WTC11 (cell line): Measurements from ENCODE around the gene UROC1. TPM values are rescaled to one million over a fixed set of nuclear protein-coding genes. Genes with fewer than 3 reads are reported as not detected.

ENCODE experiments used
- ATAC-seq: fragments of 200-7000 bp; cut with Tn5 transposase; 2 replicates; pipeline ENCODE4 v1.10.0; 2021; ENCODE audit warnings: mild to moderate bottlenecking, moderate library complexity
- CTCF ChIA-PET: fragments of 300-600 bp; sonication (Branson Sonifier 250); formaldehyde crosslinking; loops from one replicate; lab custom pipeline; 2021; ENCODE audit warnings: antibody characterized with exemption; lab: Charles Lee
- POLR2A ChIA-PET: fragments of 350-600 bp; sonication (Branson Sonifier 250); formaldehyde crosslinking; loops from one replicate; lab custom pipeline; 2021; ENCODE audit warnings: antibody characterized with exemption; lab: Charles Lee
- DNase-seq: peaks from one replicate; pipeline ENCODE4 v3.0.0; 2021; ENCODE audit warnings: low spot score
- H3K27ac Mint-ChIP-seq: 2 replicates; pipeline ENCODE4 v1.8.0; 2021; ENCODE audit warnings: mixed read lengths
- H3K27me3 Mint-ChIP-seq: 2 replicates; pipeline ENCODE4 v1.8.0; 2021; ENCODE audit warnings: low read depth, mild to moderate bottlenecking, moderate library complexity, mixed read lengths
- H3K36me3 Mint-ChIP-seq: 2 replicates; pipeline ENCODE4 v1.8.0; 2021; ENCODE audit warnings: mixed read lengths
- H3K4me1 Mint-ChIP-seq: 2 replicates; pipeline ENCODE4 v1.8.0; 2022; ENCODE audit warnings: mixed read lengths
- H3K4me3 Mint-ChIP-seq: 2 replicates; pipeline ENCODE4 v1.8.0; 2021; ENCODE audit warnings: mild to moderate bottlenecking, moderate library complexity, mixed read lengths
- H3K9me3 Mint-ChIP-seq: 2 replicates; pipeline ENCODE4 v1.8.0; 2021; ENCODE audit warnings: mixed read lengths
- IRF2 ChIP-seq: sonication (generic); formaldehyde crosslinking; IDR thresholded peaks from 2 replicates; pipeline ENCODE4 v1.8.0; 2022; ENCODE audit warnings: low read depth, missing genetic modification reagents, borderline replicate concordance
- MYBL2 ChIP-seq: sonication (generic); formaldehyde crosslinking; IDR thresholded peaks from 2 replicates; pipeline ENCODE4 v1.8.1; 2023; ENCODE audit warnings: mild to moderate bottlenecking, moderate library complexity, missing genetic modification reagents
- NFATC4 ChIP-seq: fragments of 250-450 bp; sonication (Bioruptor Pico); IDR thresholded peaks from 2 replicates; pipeline ENCODE4 v1.9.0; 2021; ENCODE audit warnings: mild to moderate bottlenecking
- SMAD4 ChIP-seq: sonication (generic); formaldehyde crosslinking; IDR thresholded peaks from 2 replicates; pipeline ENCODE4 v1.8.0; 2022; ENCODE audit warnings: mild to moderate bottlenecking, missing genetic modification reagents
- ZNF232 ChIP-seq: sonication (generic); formaldehyde crosslinking; IDR thresholded peaks from 2 replicates; pipeline ENCODE4 v1.8.0; 2022; ENCODE audit warnings: mild to moderate bottlenecking, missing genetic modification reagents
- total RNA-seq: library from RNA; stranded (reverse); gene quantifications from 3 replicates; pipeline ENCODE4 v1.2.3, GENCODE V29; 2021
- TF ChIP-seq, protein P1 (sequence below): sonication (generic); formaldehyde crosslinking; IDR thresholded peaks from 2 replicates; pipeline ENCODE4 v1.8.0; 2022; ENCODE audit warnings: missing genetic modification reagents
- TF ChIP-seq, protein P2 (sequence below): sonication (generic); formaldehyde crosslinking; IDR thresholded peaks from 2 replicates; pipeline ENCODE4 v1.8.1; 2022; ENCODE audit warnings: low read depth, missing genetic modification reagents, borderline replicate concordance
- TF ChIP-seq, protein P3 (sequence below): sonication (generic); formaldehyde crosslinking; IDR thresholded peaks from 2 replicates; pipeline ENCODE4 v1.8.0; 2022; ENCODE audit warnings: mild to moderate bottlenecking, missing genetic modification reagents
- TF ChIP-seq, protein P4 (sequence below): sonication (generic); formaldehyde crosslinking; IDR thresholded peaks from 2 replicates; pipeline ENCODE4 v1.8.1; 2023; ENCODE audit warnings: mild to moderate bottlenecking, missing genetic modification reagents, moderate library complexity
- TF ChIP-seq, protein P5 (sequence below): sonication (generic); formaldehyde crosslinking; IDR thresholded peaks from 2 replicates; pipeline ENCODE4 v1.8.0; 2022; ENCODE audit warnings: mild to moderate bottlenecking, missing genetic modification reagents

UROC1 gene
- total RNA-seq, 1 experiment from 2014 or later: not detected

DNA sequence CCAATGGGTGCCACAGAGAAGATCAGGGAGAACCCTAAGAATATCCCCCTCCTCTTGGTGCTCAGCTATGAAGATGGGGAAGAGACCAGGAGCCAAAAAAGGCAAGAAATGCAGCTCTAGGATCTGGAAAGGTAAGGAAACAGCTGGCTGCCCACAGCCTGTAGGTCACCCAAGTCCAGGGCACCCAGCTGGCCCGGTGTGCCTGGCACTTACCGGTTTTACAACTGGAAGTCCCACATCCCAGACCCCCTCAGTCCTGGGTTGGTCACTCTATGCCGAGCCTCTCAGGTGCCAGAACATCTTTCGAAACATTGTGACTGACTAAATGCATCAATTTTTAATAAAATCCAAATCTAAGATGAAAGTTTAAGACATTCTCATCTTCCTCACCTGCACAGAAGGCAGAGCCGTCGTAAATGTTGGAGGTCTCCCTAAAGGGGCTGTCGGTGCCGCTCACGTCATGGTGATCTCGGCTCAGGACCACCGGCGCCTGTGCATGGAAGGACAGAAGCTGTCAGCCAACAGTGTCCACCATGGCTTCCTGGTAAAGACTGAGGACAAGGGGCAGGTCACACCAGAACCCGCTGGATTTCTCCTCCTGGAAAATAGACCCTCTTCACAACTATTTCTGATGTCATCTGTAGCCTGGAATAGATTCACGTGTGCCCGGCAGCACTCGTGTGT is 28.5 kb downstream of the UROC1 start (continued):
- TF ChIP-seq, protein P1, sequence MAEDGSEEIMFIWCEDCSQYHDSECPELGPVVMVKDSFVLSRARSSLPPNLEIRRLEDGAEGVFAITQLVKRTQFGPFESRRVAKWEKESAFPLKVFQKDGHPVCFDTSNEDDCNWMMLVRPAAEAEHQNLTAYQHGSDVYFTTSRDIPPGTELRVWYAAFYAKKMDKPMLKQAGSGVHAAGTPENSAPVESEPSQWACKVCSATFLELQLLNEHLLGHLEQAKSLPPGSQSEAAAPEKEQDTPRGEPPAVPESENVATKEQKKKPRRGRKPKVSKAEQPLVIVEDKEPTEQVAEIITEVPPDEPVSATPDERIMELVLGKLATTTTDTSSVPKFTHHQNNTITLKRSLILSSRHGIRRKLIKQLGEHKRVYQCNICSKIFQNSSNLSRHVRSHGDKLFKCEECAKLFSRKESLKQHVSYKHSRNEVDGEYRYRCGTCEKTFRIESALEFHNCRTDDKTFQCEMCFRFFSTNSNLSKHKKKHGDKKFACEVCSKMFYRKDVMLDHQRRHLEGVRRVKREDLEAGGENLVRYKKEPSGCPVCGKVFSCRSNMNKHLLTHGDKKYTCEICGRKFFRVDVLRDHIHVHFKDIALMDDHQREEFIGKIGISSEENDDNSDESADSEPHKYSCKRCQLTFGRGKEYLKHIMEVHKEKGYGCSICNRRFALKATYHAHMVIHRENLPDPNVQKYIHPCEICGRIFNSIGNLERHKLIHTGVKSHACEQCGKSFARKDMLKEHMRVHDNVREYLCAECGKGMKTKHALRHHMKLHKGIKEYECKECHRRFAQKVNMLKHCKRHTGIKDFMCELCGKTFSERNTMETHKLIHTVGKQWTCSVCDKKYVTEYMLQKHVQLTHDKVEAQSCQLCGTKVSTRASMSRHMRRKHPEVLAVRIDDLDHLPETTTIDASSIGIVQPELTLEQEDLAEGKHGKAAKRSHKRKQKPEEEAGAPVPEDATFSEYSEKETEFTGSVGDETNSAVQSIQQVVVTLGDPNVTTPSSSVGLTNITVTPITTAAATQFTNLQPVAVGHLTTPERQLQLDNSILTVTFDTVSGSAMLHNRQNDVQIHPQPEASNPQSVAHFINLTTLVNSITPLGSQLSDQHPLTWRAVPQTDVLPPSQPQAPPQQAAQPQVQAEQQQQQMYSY (CRISPR knock-in tag): no peak

DNA sequence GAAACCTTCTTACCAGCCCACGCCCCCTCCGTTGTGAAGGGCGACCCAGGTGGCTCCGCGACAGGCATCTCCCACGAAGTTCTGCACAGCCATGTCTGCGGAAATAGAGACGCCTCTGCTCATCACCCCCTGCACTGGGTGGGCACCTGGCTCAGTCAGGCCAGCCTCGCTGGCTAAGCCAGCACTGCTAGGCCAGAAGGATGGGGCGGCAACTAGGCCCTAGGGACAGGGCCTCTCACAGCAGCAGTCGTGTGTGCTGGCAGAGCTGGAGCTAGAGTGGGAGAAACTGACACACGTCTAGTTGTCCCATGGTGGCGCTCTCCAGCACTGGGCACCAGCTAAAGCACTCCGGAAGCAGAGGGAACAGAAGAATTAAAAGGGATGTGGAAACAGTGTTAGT is 29.4 kb downstream of the UROC1 start:
- H3K36me3 Mint-ChIP-seq: no peaks in the 10 kb centered on the region
- H3K4me3 Mint-ChIP-seq: no peak overlapping the region
- CTCF ChIA-PET: interaction anchor here (0.7 to 2.7 kb wide), 8 partner anchors 11 to 985 kb away, joined by 3 to 18 read pairs (median 7); partner anchors contain the start of gene ZXDC
- DNase-seq (no peak), ATAC-seq (peak; percentile 7; the same call in 1 of the 2 replicates)
- peaks cover 43% of the 10 kb centered on the region for H3K4me1 Mint-ChIP-seq
- no peak for TF ChIP-seq SMAD4
- H3K9me3 Mint-ChIP-seq: no peaks in the 10 kb centered on the region
- no peaks in the 10 kb centered on the region; the same call in 1 of the 2 replicates for H3K27me3 Mint-ChIP-seq
- H3K27ac Mint-ChIP-seq: no peak overlapping the region
- POLR2A ChIA-PET: no interaction called here

DNA sequence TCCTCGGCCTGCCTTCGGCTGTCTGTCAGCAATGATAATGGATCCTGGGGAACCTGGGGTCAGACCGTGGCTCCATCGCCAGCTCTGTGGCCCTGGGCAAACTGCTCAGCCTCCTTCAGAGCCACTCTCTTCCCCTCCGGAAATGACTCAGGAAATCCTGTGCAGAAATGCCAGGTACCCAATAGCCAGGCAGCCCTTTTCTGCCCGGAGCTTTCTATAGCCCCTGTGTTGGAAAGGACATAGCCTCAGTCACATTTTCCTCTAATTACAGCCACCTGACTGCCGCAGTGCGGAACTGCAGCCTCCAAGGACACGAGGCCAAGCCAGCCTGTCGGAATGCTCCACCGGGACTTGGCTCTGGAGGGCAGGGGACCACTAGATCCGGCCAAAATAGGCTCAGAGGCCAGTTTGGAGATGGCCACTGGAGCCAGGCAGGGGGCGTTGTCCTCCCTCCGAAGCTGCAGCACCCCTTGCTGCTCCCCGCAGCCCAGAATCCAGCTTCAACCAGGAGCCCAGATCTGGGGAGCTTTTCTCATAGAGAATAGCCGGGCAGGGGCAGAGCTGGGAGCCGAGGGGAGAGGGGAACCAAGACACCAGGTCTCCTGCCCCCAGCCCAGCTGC is 30.3 kb downstream of the UROC1 start:
- H3K36me3 Mint-ChIP-seq: no peaks in the 10 kb centered on the region
- H3K4me3 Mint-ChIP-seq: no peak overlapping the region
- DNase-seq: peak; percentile 62
- no peaks in the 10 kb centered on the region for H3K9me3 Mint-ChIP-seq
- TF ChIP-seq SMAD4 (no peak), NFATC4 (CRISPR knock-in tag) (no peak), MYBL2 (CRISPR knock-in tag) (0 out of 2 replicates have a peak, but pooled peaks have one; percentile 30), IRF2 (CRISPR knock-in tag) (no peak), ZNF232 (CRISPR knock-in tag) (0 out of 2 replicates have a peak, but pooled peaks have one; percentile 54)
- TF ChIP-seq, protein P2, sequence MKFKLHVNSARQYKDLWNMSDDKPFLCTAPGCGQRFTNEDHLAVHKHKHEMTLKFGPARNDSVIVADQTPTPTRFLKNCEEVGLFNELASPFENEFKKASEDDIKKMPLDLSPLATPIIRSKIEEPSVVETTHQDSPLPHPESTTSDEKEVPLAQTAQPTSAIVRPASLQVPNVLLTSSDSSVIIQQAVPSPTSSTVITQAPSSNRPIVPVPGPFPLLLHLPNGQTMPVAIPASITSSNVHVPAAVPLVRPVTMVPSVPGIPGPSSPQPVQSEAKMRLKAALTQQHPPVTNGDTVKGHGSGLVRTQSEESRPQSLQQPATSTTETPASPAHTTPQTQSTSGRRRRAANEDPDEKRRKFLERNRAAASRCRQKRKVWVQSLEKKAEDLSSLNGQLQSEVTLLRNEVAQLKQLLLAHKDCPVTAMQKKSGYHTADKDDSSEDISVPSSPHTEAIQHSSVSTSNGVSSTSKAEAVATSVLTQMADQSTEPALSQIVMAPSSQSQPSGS (CRISPR knock-in tag): no peak
- TF ChIP-seq, protein P3, sequence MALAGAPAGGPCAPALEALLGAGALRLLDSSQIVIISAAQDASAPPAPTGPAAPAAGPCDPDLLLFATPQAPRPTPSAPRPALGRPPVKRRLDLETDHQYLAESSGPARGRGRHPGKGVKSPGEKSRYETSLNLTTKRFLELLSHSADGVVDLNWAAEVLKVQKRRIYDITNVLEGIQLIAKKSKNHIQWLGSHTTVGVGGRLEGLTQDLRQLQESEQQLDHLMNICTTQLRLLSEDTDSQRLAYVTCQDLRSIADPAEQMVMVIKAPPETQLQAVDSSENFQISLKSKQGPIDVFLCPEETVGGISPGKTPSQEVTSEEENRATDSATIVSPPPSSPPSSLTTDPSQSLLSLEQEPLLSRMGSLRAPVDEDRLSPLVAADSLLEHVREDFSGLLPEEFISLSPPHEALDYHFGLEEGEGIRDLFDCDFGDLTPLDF (CRISPR knock-in tag): 0 out of 2 replicates have a peak, but pooled peaks have one; percentile 65
- TF ChIP-seq, protein P4, sequence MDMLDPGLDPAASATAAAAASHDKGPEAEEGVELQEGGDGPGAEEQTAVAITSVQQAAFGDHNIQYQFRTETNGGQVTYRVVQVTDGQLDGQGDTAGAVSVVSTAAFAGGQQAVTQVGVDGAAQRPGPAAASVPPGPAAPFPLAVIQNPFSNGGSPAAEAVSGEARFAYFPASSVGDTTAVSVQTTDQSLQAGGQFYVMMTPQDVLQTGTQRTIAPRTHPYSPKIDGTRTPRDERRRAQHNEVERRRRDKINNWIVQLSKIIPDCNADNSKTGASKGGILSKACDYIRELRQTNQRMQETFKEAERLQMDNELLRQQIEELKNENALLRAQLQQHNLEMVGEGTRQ: peak; percentile 40
- TF ChIP-seq, protein P5, sequence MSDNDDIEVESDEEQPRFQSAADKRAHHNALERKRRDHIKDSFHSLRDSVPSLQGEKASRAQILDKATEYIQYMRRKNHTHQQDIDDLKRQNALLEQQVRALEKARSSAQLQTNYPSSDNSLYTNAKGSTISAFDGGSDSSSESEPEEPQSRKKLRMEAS (CRISPR knock-in tag): peak; percentile 75
- H3K27me3 Mint-ChIP-seq: no peaks in the 10 kb centered on the region; the same call in 1 of the 2 replicates
- H3K27ac Mint-ChIP-seq: no peak overlapping the region
- peak; percentile 56 for ATAC-seq
- CTCF ChIA-PET: interaction anchor here (0.6 to 2.7 kb wide), 12 partner anchors 11 to 986 kb away, joined by 3 to 18 read pairs (median 4); partner anchors contain the start of gene ZXDC
- POLR2A ChIA-PET: interaction anchor here (0.6 kb wide), 1 partner anchor 1077 kb away, joined by 3 read pairs; no protein-coding TSS in a partner anchor
- H3K4me1 Mint-ChIP-seq: peaks cover 43% of the 10 kb centered on the region
